K562 (cell line): ENCODE data around the gene TRIO. TPM values are rescaled to one million over a fixed set of nuclear protein-coding genes. Genes with fewer than 3 reads are reported as not detected.

Experiments
- ATAC-seq: fragments of 200-7000 bp; cut with Tn5 transposase; 3 replicates; pipeline ENCODE4 v1.9.1; 2020; ENCODE audit warnings: moderate library complexity
- BruUV-seq: library from RNA; stranded (reverse); fragments of 400-500 nt; replicated peaks from 2 replicates; lab custom pipeline; 2021; lab: Mats Ljungman, UMichigan
- CTCF ChIA-PET: fragments of 300-600 bp; formaldehyde crosslinking; extraction: SDS; loops from one replicate; lab custom pipeline; 2021; ENCODE audit warnings: low intra/inter-chr PET ratio; lab: Yijun Ruan, JAX
- POLR2A ChIA-PET: fragments of 300-600, 350-650 bp; sonication (Branson Sonifier 250); formaldehyde crosslinking; extraction: SDS; loops from one replicate; lab custom pipeline; 2021; ENCODE audit warnings: antibody characterized with exemption, inconsistent platforms; lab: Yijun Ruan, JAX
- DNase-seq, 4 experiments: peaks; one replicate each; pipeline versions ENCODE4 v3.0.0 to v3.0.0-alpha.2; 2011 to 2018; ENCODE audit warnings: low spot score in 3 of 4, mixed read lengths in 3 of 4; ENCODE audit errors: extremely low read depth in 1 of 4
- FAIRE-seq: peaks from 2 replicates; lab custom pipeline; 2011; peaks lifted over from hg19 to GRCh38; lab: Jason Lieb, UNC
- H2AFZ ChIP-seq: 2 replicates; pipeline ENCODE4 v1.6.0; 2011; ENCODE audit warnings: low read depth, low read length, control low read depth, inconsistent platforms
- H3K27ac ChIP-seq: fragments of 200-600 bp; 3 replicates; pipeline ENCODE4 v1.8.0; 2011; ENCODE audit warnings: low read depth, mild to moderate bottlenecking, control low read depth, inconsistent platforms, low read length, moderate library complexity, mixed read lengths; ENCODE audit errors: extremely low read depth
- H3K27me3 ChIP-seq, 2 experiments: fragments of 300-600 bp in 1 of 2; 2 replicates in 1 of 2; 3 replicates in 1 of 2; pipeline versions ENCODE4 v1.6.0 to v1.8.0; 2011; ENCODE audit warnings: inconsistent platforms in 2 of 2, low read length in 2 of 2, mild to moderate bottlenecking in 1 of 2, mixed read lengths in 1 of 2, moderate library complexity in 1 of 2; ENCODE audit not compliant: control insufficient read depth in 2 of 2, insufficient read depth in 2 of 2
- H3K36me3 ChIP-seq: fragments of 300-600 bp; 3 replicates; pipeline ENCODE4 v1.8.0; 2011; ENCODE audit warnings: mild to moderate bottlenecking, low read length, inconsistent platforms; ENCODE audit not compliant: control insufficient read depth, insufficient read depth
- H3K4me1 ChIP-seq, 2 experiments: fragments of 200-600 bp in 1 of 2; replicated peaks in 1 of 2; 2 replicates in 1 of 2; 3 replicates in 1 of 2; pipeline versions ENCODE4 v1.5.1 to v1.8.0; 2011; ENCODE audit warnings: inconsistent platforms in 2 of 2, low read length in 2 of 2, mild to moderate bottlenecking in 1 of 2, mixed read lengths in 1 of 2, moderate library complexity in 1 of 2; ENCODE audit not compliant: control insufficient read depth in 2 of 2, insufficient read depth in 2 of 2
- H3K4me2 ChIP-seq: 2 replicates; pipeline ENCODE4 v1.6.1; 2011; ENCODE audit warnings: low read length, control low read depth, inconsistent platforms, mixed read lengths; ENCODE audit not compliant: insufficient read depth
- H3K4me3 ChIP-seq: fragments of 200-600 bp; sonication (generic), shearing (Covaris generic); 2 replicates; pipeline ENCODE4 v1.5.1; 2016; ENCODE audit warnings: control low read depth, inconsistent platforms
- H3K79me2 ChIP-seq: fragments of 200-600 bp; 3 replicates; pipeline ENCODE4 v1.8.0; 2011; ENCODE audit warnings: low read length, inconsistent platforms; ENCODE audit not compliant: control insufficient read depth, insufficient read depth
- H3K9ac ChIP-seq, 2 experiments: 2 replicates each; pipeline versions ENCODE4 v1.6.0 to v1.6.1; 2011; ENCODE audit warnings: low read depth in 2 of 2, low read length in 2 of 2, control low read depth in 1 of 2, inconsistent platforms in 1 of 2, mild to moderate bottlenecking in 1 of 2, mixed read lengths in 1 of 2; ENCODE audit not compliant: insufficient read depth in 1 of 2
- H3K9me1 ChIP-seq: one replicate; pipeline ENCODE4 v1.6.0; 2011; ENCODE audit warnings: inconsistent platforms, mild to moderate bottlenecking, low read length, moderate library complexity; ENCODE audit not compliant: control insufficient read depth, insufficient read depth
- H3K9me3 ChIP-seq: replicated peaks from 2 replicates; pipeline ENCODE4 v1.5.1; 2011; ENCODE audit warnings: low read depth, low read length, inconsistent platforms; ENCODE audit not compliant: control insufficient read depth, insufficient read depth
- H4K20me1 ChIP-seq: replicated peaks from 2 replicates; pipeline ENCODE4 v1.6.1; 2011; ENCODE audit warnings: low read length, inconsistent platforms, mixed read lengths; ENCODE audit not compliant: control insufficient read depth, insufficient read depth
- CEBPB ChIP-seq: fragments of 450-650 bp; IDR thresholded peaks from 2 replicates; pipeline ENCODE4 v1.6.1; 2016; ENCODE audit warnings: missing genetic modification characterization, missing compliant biosample characterization
- FOXK2 ChIP-seq, 2 experiments: fragments of 450-650 bp; IDR thresholded peaks in 1 of 2; conservative IDR thresholded peaks in 1 of 2; 2 replicates each; pipeline ENCODE4 v1.6.1; 2016; ENCODE audit warnings: low read depth in 2 of 2, mild to moderate bottlenecking in 1 of 2
- KDM5B ChIP-seq: fragments of 200-600 bp; sonication (generic); IDR thresholded peaks from 2 replicates; pipeline ENCODE4 v1.6.1; 2012; ENCODE audit warnings: low read depth, mild to moderate bottlenecking, moderate library complexity, low read length, control low read depth, inconsistent platforms; ENCODE audit not compliant: insufficient replicate concordance
- NR2C1 ChIP-seq, 2 experiments: fragments of 450-650 bp; IDR thresholded peaks; 2 replicates each; pipeline ENCODE4 v1.6.1; 2017; ENCODE audit warnings: mild to moderate bottlenecking in 2 of 2, antibody characterized with exemption in 1 of 2, inconsistent platforms in 1 of 2, missing compliant biosample characterization in 1 of 2, missing genetic modification characterization in 1 of 2
- WGBS: fragments of 100-300 bp; shearing (Covaris generic); methylation state at CpG from one replicate; pipeline ENCODE4 v1.1.6; 2016; ENCODE audit warnings: low coverage, mixed read lengths; ENCODE audit not compliant: insufficient coverage; ENCODE audit errors: missing lambda C conversion rate; 5-methylcytosine and 5-hydroxymethylcytosine counted together
- in situ Hi-C: fragments of 300-500 bp; cut with MboI; formaldehyde crosslinking; loops from 4 replicates; pipeline ENCODE4 v1.15.0; 2018; ENCODE audit warnings: inconsistent platforms, mixed read lengths
- intact Hi-C: fragments of 100-400 bp; cut with micrococcal nuclease; formaldehyde crosslinking; loops from 2 replicates; pipeline ENCODE4 v1.14.2; 2022
- polyA plus RNA-seq, 8 experiments: library from polyadenylated mRNA; depleted of rRNA in 4 of 8; stranded (reverse) in 5 of 8; unstranded in 3 of 8; fragments of >200 nt; fragmentation: Nextera tagmentation in 2 of 8; fragmentation: Illumina TruSeq in 1 of 8; extraction: Ambion mirVana in 2 of 8; extraction: Trizol in 1 of 8; gene quantifications; 2 replicates each; pipeline versions ENCODE4 v1.2.1 to v1.2.3, GENCODE V29; 2011 to 2014; ENCODE audit warnings: inconsistent platforms in 1 of 8, missing spikeins in 1 of 8
- total RNA-seq, 7 experiments: library from RNA; depleted of rRNA in 6 of 7; stranded (reverse); fragments of >200 nt in 6 of 7; fragmentation: Illumina TruSeq in 2 of 7; extraction: Trizol in 2 of 7; gene quantifications; 2 replicates each; pipeline versions ENCODE4 v1.2.1 to v1.2.3, GENCODE V29; 2011 to 2021; ENCODE audit warnings: low replicate concordance in 1 of 7

TRIO gene
- total and polyA plus RNA-seq, 9 of the 15 experiments (the other 6 are each of a cell fraction or from before 2014, with no cell fraction given): 0.24 to 5.0 (median 1.1) TPM

DNA sequence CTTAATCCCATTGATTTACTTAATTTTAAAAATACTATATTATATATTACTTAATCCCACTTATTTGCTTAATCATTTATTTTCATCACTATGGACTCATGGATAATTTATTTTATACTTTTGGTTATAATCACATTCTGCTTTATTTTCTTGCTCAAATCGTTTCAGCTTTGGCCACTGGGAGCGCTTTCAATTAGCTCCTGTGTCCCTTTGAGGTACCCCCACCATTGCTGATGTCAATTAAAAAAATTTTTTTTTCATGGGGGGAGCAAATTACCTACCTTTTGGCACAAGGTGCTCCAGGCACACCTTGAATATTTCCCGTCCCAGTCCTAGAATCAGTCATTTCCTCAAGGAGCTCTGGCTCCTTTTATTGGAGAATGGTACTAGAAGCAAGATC is 1.4 kb upstream of the TRIO start:
- in situ Hi-C loops (no loop called here), intact Hi-C loops (no loop called here)
- Histone ChIP-seq H3K36me3 (no peaks in the 10 kb centered on the region), H3K4me2 (no peak overlapping the region), H3K9me3 (no peaks in the 10 kb centered on the region), H3K79me2 (no peaks in the 10 kb centered on the region), H3K27me3 (peaks cover 19 to 37% of the 10 kb centered on the region in 2 experiments; a peak in 4 of 5 replicates), H3K4me3 (no peak overlapping the region), H3K4me1 (peaks cover 0 to 27% of the 10 kb centered on the region in 2 experiments; a peak in 2 of 5 replicates), H4K20me1 (peaks cover 4% of the 10 kb centered on the region), H3K9ac (no peak overlapping the region), H2AFZ (no peak overlapping the region), H3K27ac (no peak overlapping the region), H3K9me1 (no peaks in the 10 kb centered on the region)
- 0% methylated on average over 3 of the region's 3 CpGs for WGBS
- POLR2A ChIA-PET: interaction anchor here (1.1 kb wide), 1 partner anchor 12 kb away, joined by 3 read pairs; no protein-coding TSS in a partner anchor
- peak in 2 of 4 experiments; percentile 26 to 42 for DNase-seq
- no peak for ATAC-seq
- FAIRE-seq: no peak
- no TSS peak for BruUV-seq
- TF ChIP-seq CEBPB (tag): no peak
- no peak for TF ChIP-seq KDM5B
- no peak for TF ChIP-seq FOXK2 (conservative IDR thresholded peaks at IDR 0.05 in 1 of 2, IDR thresholded peaks at IDR 0.05 in 1 of 2; ENCODE audit: low read depth in 2 of 2)
- TF ChIP-seq NR2C1 (IDR thresholded peaks at IDR 0.05): no peak
- TF ChIP-seq NR2C1 (tag; IDR thresholded peaks at IDR 0.05): no peak
- CTCF ChIA-PET: no interaction called here
